ENCODE measurements around the gene L3MBTL3.

GRCh38 chr6:130063806-130064205 is 45.4 kb downstream of the L3MBTL3 start:
- TF ChIP-seq, protein P1, sequence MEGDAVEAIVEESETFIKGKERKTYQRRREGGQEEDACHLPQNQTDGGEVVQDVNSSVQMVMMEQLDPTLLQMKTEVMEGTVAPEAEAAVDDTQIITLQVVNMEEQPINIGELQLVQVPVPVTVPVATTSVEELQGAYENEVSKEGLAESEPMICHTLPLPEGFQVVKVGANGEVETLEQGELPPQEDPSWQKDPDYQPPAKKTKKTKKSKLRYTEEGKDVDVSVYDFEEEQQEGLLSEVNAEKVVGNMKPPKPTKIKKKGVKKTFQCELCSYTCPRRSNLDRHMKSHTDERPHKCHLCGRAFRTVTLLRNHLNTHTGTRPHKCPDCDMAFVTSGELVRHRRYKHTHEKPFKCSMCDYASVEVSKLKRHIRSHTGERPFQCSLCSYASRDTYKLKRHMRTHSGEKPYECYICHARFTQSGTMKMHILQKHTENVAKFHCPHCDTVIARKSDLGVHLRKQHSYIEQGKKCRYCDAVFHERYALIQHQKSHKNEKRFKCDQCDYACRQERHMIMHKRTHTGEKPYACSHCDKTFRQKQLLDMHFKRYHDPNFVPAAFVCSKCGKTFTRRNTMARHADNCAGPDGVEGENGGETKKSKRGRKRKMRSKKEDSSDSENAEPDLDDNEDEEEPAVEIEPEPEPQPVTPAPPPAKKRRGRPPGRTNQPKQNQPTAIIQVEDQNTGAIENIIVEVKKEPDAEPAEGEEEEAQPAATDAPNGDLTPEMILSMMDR (IDR thresholded peaks at IDR 0.05; ENCODE audit: insufficient read depth, low read length, poor library complexity, severe bottlenecking) = no peak
- no peak for TF ChIP-seq EZH2phosphoT487 (conservative IDR thresholded peaks at IDR 0.05; ENCODE audit: low read length)

Data from SU-DHL-6 (cell line).